ENCODE data around the gene CPOX. TPM values are rescaled to one million over a fixed set of nuclear protein-coding genes. Genes with fewer than 3 reads are reported as not detected.

CPOX gene
- total and polyA plus RNA-seq, 2 of the 8 experiments (the other 6 are each of a cell fraction or from before 2014, with no cell fraction given), result 17.4 to 27.0 TPM

- no peak for TF ChIP-seq CTCF (IDR thresholded peaks at IDR 0.05; ENCODE audit: control extremely low read depth in 1 of 3, insufficient read depth in 1 of 3, low read depth in 1 of 3, low read length in 3 of 3)
- TF ChIP-seq KDM4A (IDR thresholded peaks at IDR 0.05; ENCODE audit: low read depth, low read length, severe bottlenecking), result no peak
- TF ChIP-seq USF2 (IDR thresholded peaks at IDR 0.05; ENCODE audit: low read length), result no peak
- TF ChIP-seq ATF2 (IDR thresholded peaks at IDR 0.05; ENCODE audit: low read length), result no peak
- TF ChIP-seq CHD7 (IDR thresholded peaks at IDR 0.05; ENCODE audit: insufficient replicate concordance, low read length), result no peak
- no peak for TF ChIP-seq ASH2L (IDR thresholded peaks at IDR 0.05; ENCODE audit: low read length)
These were observed 51.7 kb downstream of the CPOX start (continued) for GRCh38 chr3:98541695-98542094.
